SK-N-SH treated with all-trans-retinoic acid at 6 μM for 48 hours (cell line): ENCODE data around the gene SLC35C1.
"Not testable (repeated sequence)": the region's sequence is repeated elsewhere in the genome, so short reads cannot be mapped to it uniquely, and the experiment has no call there.

ENCODE experiments used
- ATAC-seq: fragments of 200-7000 bp; cut with Tn5 transposase; 3 replicates; pipeline ENCODE4 v1.9.1; 2020; ENCODE audit warnings: mild to moderate bottlenecking, moderate library complexity
- ARNTL ChIP-seq: fragments of 450-650 bp; formaldehyde crosslinking; IDR thresholded peaks from 2 replicates; pipeline ENCODE4 v1.5.0; 2020; ENCODE audit warnings: low read depth, mild to moderate bottlenecking, moderate library complexity, borderline replicate concordance
- BACH2 ChIP-seq: fragments of 250-450 bp; sonication (Bioruptor Pico); IDR thresholded peaks from 2 replicates; pipeline ENCODE4 v1.9.0; 2021; ENCODE audit warnings: mild to moderate bottlenecking, borderline replicate concordance
- CSDC2 ChIP-seq: fragments of 250-450 bp; sonication (Bioruptor Pico); IDR thresholded peaks from 2 replicates; pipeline ENCODE4 v1.5.0; 2020; ENCODE audit warnings: mild to moderate bottlenecking, moderate library complexity
- ESRRG ChIP-seq: fragments of 250-450 bp; sonication (Bioruptor Pico); IDR thresholded peaks from 2 replicates; pipeline ENCODE4 v1.6.1; 2021; ENCODE audit warnings: mild to moderate bottlenecking
- GLIS3 ChIP-seq: fragments of 250-450 bp; sonication (Bioruptor Pico); IDR thresholded peaks from 2 replicates; pipeline ENCODE4 v1.5.0; 2020; ENCODE audit warnings: mild to moderate bottlenecking, moderate library complexity
- ISL1 ChIP-seq: fragments of 250-450 bp; sonication (Bioruptor Pico); IDR thresholded peaks from 2 replicates; pipeline ENCODE4 v2.1.2; 2022; ENCODE audit warnings: mild to moderate bottlenecking, moderate library complexity
- OSR1 ChIP-seq: fragments of 250-450 bp; sonication (Bioruptor Pico); IDR thresholded peaks from 2 replicates; pipeline ENCODE4 v1.8.0; 2022; ENCODE audit warnings: moderate library complexity, mild to moderate bottlenecking, inconsistent platforms
- RARB ChIP-seq: fragments of 250-450 bp; sonication (Bioruptor Pico); IDR thresholded peaks from 2 replicates; pipeline ENCODE4 v1.8.0; 2021; ENCODE audit warnings: mild to moderate bottlenecking, moderate library complexity
- SNAI2 ChIP-seq: fragments of 250-450 bp; sonication (Bioruptor Pico); IDR thresholded peaks from 2 replicates; pipeline ENCODE4 v1.5.0; 2020; ENCODE audit warnings: mild to moderate bottlenecking, moderate library complexity
- TCF4 ChIP-seq: fragments of 250-450 bp; sonication (Bioruptor Pico); IDR thresholded peaks from 2 replicates; pipeline ENCODE4 v1.8.0; 2021; ENCODE audit warnings: mild to moderate bottlenecking, moderate library complexity, borderline replicate concordance
- TOX ChIP-seq: fragments of 250-450 bp; sonication (Bioruptor Pico); IDR thresholded peaks from 2 replicates; pipeline ENCODE4 v1.8.0; 2021; ENCODE audit warnings: mild to moderate bottlenecking, moderate library complexity, borderline replicate concordance
- TSHZ2 ChIP-seq: fragments of 250-450 bp; sonication (Bioruptor Pico); IDR thresholded peaks from 2 replicates; pipeline ENCODE4 v1.5.0; 2020; ENCODE audit warnings: mild to moderate bottlenecking, moderate library complexity
- ZFP3 ChIP-seq: fragments of 250-450 bp; sonication (Bioruptor Pico); IDR thresholded peaks from 2 replicates; pipeline ENCODE4 v1.5.0; 2020; ENCODE audit warnings: mild to moderate bottlenecking, moderate library complexity
- ZFP30 ChIP-seq: fragments of 450-650 bp; formaldehyde crosslinking; IDR thresholded peaks from 2 replicates; pipeline ENCODE4 v1.5.0; 2022; ENCODE audit warnings: mild to moderate bottlenecking, moderate library complexity
- ZNF565 ChIP-seq: fragments of 450-650 bp; formaldehyde crosslinking; conservative IDR thresholded peaks from 2 replicates; pipeline ENCODE4 v1.5.0; 2020; ENCODE audit warnings: low read depth, mild to moderate bottlenecking, moderate library complexity
- ZNF70 ChIP-seq: fragments of 450-650 bp; formaldehyde crosslinking; IDR thresholded peaks from 2 replicates; pipeline ENCODE4 v1.5.0; 2020; ENCODE audit warnings: mild to moderate bottlenecking, moderate library complexity
- ZNF8 ChIP-seq: fragments of 450-650 bp; formaldehyde crosslinking; IDR thresholded peaks from 2 replicates; pipeline ENCODE4 v1.5.0; 2020; ENCODE audit warnings: mild to moderate bottlenecking, moderate library complexity
- TF ChIP-seq, protein P1 (sequence below): fragments of 250-450 bp; sonication (Bioruptor Pico); IDR thresholded peaks from 2 replicates; pipeline ENCODE4 v1.5.1; 2021; ENCODE audit warnings: mild to moderate bottlenecking, moderate library complexity
- TF ChIP-seq, protein P2 (sequence below): fragments of 250-450 bp; sonication (Bioruptor Pico); IDR thresholded peaks from 2 replicates; pipeline ENCODE4 v1.8.0; 2020; ENCODE audit warnings: mild to moderate bottlenecking, moderate library complexity, borderline replicate concordance
- TF ChIP-seq, protein P3 (sequence below): fragments of 250-450 bp; sonication (Bioruptor Pico); IDR thresholded peaks from 2 replicates; pipeline ENCODE4 v1.8.0; 2021; ENCODE audit warnings: low read depth, mild to moderate bottlenecking, moderate library complexity, borderline replicate concordance

Gene SLC35C1

GRCh38 chr11:45839204-45839603 is 34.3 kb downstream of the SLC35C1 start:
- TF ChIP-seq OSR1 (no peak), ISL1 (CRISPR knock-in tag) (no peak), SNAI2 (CRISPR knock-in tag) (no peak), TCF4 (CRISPR knock-in tag) (no peak), BACH2 (CRISPR knock-in tag) (no peak)
- TF ChIP-seq, protein P1, sequence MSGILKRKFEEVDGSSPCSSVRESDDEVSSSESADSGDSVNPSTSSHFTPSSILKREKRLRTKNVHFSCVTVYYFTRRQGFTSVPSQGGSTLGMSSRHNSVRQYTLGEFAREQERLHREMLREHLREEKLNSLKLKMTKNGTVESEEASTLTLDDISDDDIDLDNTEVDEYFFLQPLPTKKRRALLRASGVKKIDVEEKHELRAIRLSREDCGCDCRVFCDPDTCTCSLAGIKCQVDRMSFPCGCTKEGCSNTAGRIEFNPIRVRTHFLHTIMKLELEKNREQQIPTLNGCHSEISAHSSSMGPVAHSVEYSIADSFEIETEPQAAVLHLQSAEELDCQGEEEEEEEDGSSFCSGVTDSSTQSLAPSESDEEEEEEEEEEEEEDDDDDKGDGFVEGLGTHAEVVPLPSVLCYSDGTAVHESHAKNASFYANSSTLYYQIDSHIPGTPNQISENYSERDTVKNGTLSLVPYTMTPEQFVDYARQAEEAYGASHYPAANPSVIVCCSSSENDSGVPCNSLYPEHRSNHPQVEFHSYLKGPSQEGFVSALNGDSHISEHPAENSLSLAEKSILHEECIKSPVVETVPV (CRISPR knock-in tag): no peak
- ATAC-seq: no peak

DNA sequence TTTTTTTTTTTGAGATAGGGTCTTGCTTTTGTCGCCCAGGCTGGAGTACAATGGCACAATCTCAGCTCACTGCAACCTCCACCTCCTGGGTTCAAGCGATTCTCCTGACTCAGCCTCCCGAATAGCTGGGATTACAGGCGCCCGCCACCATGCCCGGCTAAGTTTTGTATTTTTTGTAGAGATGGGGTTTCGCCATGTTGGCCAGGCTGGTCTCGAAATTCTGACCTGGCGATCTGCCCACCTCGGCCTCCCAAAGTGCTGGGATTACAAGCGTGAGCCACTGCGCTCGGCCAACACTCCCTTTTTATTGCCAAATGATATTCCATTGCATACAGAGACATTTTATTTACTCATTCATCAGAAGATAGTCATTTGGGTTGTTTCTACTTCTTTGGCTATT is 35.3 kb downstream of the SLC35C1 start:
- ATAC-seq: not testable (repeated sequence)

DNA sequence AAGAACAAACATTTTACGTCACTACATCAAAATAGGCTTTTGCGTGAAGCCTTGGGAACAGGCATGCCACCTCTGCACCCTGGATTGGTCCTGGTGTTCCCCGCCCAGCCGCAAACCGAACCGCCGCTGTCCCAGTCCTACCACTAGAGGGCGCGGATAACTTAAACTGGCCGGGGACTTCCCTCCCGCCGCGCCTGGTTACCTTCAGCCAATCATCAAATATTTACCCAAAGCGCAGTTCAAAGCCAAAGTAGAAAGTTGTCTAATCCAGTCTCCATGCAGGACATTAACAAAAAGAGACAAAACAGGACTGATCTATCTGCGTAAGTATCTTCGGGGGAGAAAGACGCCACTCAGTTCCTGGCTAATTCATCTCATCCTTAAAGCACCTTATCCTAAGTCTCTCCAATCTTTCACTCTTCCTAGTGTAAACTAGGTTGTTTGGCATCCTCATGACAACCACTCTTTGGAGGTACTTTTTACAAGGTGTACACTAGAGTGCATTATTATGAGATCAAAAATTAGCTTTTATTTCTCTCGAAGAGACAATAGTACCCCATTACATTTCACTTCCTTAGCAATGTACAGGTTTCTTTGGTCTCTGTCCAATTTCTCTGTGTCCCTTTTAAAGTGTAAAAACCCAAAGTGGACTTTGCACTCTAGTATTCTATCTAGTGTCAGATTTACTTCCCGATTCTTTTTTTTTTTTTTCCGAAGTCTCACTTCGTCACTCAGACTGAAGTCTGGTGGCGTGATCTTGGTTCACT is 38.4 kb downstream of the SLC35C1 start:
- peak; percentile 68 for ATAC-seq
- TF ChIP-seq OSR1 (no peak), CSDC2 (no peak)

DNA sequence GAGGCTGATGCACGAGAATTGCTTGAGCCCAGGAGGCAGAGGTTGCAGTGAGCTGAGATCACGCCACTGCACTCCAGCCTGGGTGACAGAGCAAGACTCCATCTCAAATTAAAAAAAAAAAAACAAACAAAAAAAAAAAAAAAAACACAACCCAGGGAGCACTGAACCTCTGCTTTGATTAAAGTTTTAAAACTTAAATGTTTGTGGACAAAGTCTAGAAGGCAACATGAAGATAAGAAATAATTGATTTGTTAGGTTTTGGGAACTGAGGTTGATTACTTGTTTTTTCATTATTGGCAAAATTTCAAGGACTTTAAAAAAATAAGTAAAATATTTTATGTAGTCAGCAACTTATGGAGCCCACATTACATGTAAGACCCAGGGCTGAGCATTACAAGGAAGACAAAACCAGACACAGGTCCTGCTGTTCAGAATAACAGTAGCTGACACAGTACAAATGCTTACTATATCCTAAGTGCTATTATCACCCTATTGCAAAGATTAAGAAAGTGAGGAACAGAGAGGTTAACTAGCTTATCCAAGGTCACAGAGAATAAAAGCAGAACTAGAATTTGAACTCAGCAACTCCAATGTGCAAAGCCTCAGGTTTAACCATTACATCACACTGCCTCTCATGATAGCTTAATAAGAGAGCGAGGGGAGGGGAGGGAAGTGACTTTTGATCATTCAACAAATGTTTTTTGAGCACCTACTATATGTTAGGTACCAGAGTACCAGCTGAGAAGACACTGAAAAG is 40.1 kb downstream of the SLC35C1 start:
- TF ChIP-seq ZFP3 (CRISPR knock-in tag) (no peak), TSHZ2 (CRISPR knock-in tag) (no peak), ESRRG (CRISPR knock-in tag) (no peak), ZNF8 (no peak), BACH2 (CRISPR knock-in tag) (no peak), TCF4 (CRISPR knock-in tag) (no peak), GLIS3 (no peak), ZFP30 (CRISPR knock-in tag) (no peak), TOX (no peak), ARNTL (no peak)
- TF ChIP-seq, protein P2, sequence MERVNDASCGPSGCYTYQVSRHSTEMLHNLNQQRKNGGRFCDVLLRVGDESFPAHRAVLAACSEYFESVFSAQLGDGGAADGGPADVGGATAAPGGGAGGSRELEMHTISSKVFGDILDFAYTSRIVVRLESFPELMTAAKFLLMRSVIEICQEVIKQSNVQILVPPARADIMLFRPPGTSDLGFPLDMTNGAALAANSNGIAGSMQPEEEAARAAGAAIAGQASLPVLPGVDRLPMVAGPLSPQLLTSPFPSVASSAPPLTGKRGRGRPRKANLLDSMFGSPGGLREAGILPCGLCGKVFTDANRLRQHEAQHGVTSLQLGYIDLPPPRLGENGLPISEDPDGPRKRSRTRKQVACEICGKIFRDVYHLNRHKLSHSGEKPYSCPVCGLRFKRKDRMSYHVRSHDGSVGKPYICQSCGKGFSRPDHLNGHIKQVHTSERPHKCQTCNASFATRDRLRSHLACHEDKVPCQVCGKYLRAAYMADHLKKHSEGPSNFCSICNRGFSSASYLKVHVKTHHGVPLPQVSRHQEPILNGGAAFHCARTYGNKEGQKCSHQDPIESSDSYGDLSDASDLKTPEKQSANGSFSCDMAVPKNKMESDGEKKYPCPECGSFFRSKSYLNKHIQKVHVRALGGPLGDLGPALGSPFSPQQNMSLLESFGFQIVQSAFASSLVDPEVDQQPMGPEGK: no peak
- TF ChIP-seq, protein P1 (CRISPR knock-in tag): no peak
- TF ChIP-seq, all 23 proteins: peak for 0
- no peak for ATAC-seq

DNA sequence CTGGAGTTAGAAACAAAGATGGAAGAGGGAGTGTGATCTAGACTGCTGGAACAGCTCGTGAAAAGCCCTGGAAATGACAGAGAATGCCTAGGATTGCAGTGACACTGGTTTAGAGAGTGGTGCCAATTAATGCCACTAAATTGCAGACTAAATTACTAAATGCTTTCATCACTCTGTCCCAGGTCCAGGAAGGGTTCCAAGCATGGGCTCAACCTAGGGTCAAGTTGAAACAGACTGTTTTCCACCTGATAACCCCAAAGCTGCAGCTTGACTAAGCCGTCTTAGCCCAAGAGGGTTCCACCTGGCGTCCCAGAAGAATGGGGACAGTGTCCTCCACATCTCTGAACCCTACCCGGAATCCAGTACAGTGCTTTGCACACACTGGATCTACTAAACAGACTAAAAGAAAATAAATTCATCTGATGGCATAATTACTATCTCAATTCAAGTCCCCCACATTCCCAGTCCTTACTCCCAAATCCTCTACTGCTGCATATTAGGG is 41.3 kb downstream of the SLC35C1 start:
- ATAC-seq: no peak
- no peak for TF ChIP-seq ZNF70
- TF ChIP-seq ARNTL: no peak
- TF ChIP-seq, protein P3, sequence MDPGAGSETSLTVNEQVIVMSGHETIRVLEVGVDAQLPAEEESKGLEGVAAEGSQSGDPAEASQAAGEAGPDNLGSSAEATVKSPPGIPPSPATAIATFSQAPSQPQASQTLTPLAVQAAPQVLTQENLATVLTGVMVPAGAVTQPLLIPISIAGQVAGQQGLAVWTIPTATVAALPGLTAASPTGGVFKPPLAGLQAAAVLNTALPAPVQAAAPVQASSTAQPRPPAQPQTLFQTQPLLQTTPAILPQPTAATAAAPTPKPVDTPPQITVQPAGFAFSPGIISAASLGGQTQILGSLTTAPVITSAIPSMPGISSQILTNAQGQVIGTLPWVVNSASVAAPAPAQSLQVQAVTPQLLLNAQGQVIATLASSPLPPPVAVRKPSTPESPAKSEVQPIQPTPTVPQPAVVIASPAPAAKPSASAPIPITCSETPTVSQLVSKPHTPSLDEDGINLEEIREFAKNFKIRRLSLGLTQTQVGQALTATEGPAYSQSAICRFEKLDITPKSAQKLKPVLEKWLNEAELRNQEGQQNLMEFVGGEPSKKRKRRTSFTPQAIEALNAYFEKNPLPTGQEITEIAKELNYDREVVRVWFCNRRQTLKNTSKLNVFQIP (CRISPR knock-in tag): no peak
- TF ChIP-seq SNAI2 (CRISPR knock-in tag): no peak
- TF ChIP-seq, protein P2: no peak
- no peak for TF ChIP-seq ZNF565 (CRISPR knock-in tag)
- TF ChIP-seq OSR1: no peak
- TF ChIP-seq RARB (CRISPR knock-in tag): no peak
